Astrocyte of the cerebellum (primary cell): Measurements from ENCODE around the gene OR2J1.
A peak's percentile ranks its signal among the peaks of the same experiment; 100 is the strongest.

Experiments
- DNase-seq: peaks from one replicate; pipeline ENCODE4 v3.0.0-alpha.2; 2011; ENCODE audit warnings: low read depth
- H3K4me3 ChIP-seq: 2 replicates; pipeline ENCODE4 v1.5.1; 2011; ENCODE audit warnings: mild to moderate bottlenecking, low read depth, low read length, moderate library complexity
- CTCF ChIP-seq: IDR thresholded peaks from 2 replicates; pipeline ENCODE4 v1.5.1; 2012; ENCODE audit warnings: low read length, low read depth, moderate library complexity, mild to moderate bottlenecking; ENCODE audit errors: missing control alignments
- in situ Hi-C: cut with HindIII; loops from 2 replicates; pipeline ENCODE4 v1.10.0; 2017; ENCODE audit warnings: low sequenced_read_pairs

Gene OR2J1

DNA sequence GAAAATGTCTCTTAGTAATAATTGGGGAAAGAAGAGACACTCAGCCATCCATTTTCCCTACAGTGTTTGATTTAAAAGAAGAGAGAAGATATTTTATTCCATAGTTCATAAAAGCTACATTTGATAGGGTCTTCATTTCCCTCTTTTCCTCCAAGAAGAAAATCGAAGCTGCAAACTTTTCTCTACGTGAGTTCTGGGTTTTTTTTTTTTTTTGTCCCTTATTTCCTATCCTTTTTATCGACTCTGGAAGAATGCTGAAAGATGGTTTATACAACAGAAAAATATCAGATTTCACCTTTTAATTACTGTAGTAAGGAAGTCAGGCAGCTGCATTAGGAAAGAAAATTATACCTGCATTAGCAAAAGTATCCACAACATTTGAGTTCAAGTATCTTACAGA, at the start of gene OR2J1:
Gene OR2J1 (plus strand): TSS at position 301 of the 400 bp plus-strand sequence. CDS start 1,453 bp downstream, outside the sequence.
- no peak for TF ChIP-seq CTCF
- no peak within 1 kb of the TSS for H3K4me3 ChIP-seq
- in situ Hi-C loops, result no loop called here
- DNase-seq, result no peak

DNA sequence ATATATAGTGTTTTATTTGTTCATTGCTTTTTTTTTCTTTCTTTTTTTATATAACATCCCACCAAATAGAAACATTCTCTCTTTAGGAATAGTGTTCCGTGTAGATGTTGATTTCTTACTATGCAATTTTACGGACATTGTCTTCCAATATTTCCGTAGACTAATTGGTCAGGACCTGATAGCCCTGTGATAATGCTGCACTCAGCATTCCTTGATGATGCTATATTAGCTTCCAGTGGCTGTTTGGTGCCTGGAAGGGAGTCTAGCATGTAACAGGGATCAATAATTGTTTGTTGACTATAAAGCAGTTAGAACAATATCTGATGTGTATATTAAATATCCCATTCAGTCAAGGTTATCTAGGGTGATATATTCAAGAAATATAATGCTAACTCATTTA, 47.6 kb upstream of the OR2J1 start:
- in situ Hi-C loops, result no loop called here
- no peak for TF ChIP-seq CTCF
- no peak for DNase-seq
- no peak overlapping the region for H3K4me3 ChIP-seq

GRCh38 chr6:29071831-29072723, 27.2 kb upstream of the OR2J1 start:
- H3K4me3 ChIP-seq, result no peak overlapping the region
- TF ChIP-seq CTCF, result peak; percentile 52
- in situ Hi-C loops, result no loop called here
- no peak for DNase-seq

- no peak for DNase-seq
- in situ Hi-C loops, result no loop called here
Measured at GRCh38 chr6:29079203-29079602, 20.1 kb upstream of the OR2J1 start.

DNA sequence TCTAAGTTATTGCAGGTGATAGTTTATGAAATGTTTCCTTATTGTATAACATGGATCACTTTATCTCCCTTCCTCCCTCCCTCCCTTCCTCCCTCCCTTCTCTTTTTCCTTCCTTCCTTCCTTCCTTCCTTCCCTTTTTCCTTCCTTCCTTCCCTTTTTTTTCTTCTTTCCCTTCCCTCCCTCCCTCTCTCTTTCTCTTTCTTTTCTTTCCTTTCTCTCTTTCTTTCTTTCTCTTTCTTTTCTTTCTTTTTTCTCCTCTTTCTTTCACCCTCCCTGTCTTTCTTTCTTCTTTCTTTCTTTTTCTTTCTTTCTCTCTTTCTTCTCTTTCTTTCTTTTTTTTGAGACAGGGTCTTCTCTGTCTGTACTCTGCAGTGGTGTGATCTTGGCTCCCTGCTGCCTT, 18.0 kb upstream of the OR2J1 start:
- no peak overlapping the region for H3K4me3 ChIP-seq
- no peak for TF ChIP-seq CTCF
- in situ Hi-C loops, result no loop called here
- DNase-seq, result no peak

More at GRCh38 chr6:29079203-29079602, 20.1 kb upstream of the OR2J1 start:
- H3K4me3 ChIP-seq, result no peak overlapping the region
- TF ChIP-seq CTCF, result no peak

DNA sequence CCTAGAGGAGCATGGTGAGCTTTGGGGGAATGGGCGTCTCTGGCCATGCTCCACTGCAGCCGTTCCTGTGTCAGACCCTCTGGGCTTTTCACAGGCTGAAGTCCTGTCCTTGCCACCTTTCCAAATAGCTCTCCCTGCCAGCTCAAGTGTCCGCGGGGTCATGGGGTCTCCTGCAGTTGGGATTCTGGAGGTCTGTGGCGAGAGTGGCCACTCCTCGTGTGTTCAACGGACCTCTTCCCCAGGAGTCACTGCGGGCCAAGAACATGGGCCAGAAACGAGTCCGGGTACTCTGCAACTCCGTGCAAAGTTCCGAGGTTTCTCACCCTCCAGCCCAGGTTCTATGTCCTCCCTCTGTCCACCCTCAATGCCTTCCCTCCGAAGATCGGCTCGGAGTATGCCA, 16.8 kb upstream of the OR2J1 start:
- no peak for TF ChIP-seq CTCF
- no peak overlapping the region for H3K4me3 ChIP-seq
- no peak for DNase-seq
- in situ Hi-C loops, result no loop called here
